ENCODE results near the gene ZNF766. TPM values are rescaled to one million over a fixed set of nuclear protein-coding genes. Genes with fewer than 3 reads are reported as not detected.
"Not testable (repeated sequence)": the region's sequence is repeated elsewhere in the genome, so short reads cannot be mapped to it uniquely, and the experiment has no call there.

The ZNF766 gene
- polyA plus RNA-seq, 1 donor = 12.3 TPM

DNA sequence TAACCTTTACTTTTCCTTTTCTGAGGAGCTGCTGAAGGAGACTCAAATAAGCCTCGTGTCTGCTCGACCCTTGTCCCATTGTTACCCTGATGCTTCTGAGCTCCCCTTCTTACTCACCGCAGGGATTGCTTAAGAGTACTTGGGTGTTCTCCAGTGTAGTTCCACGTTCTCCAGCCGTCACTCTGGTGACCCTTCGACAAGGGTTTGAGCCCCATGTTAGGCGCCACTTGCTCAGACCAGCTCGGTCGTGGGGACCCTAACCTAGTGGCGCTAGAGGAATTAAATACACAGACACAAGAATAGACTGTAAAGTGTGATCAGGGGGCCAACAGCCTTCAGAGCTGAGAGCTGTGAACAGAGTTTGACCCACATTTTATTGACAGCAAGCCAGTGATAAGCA lies 37.9 kb downstream of the ZNF766 start:
- H3K27me3 ChIP-seq (ENCODE audit: control insufficient read depth, insufficient read depth, low read length) = no peaks in the 10 kb centered on the region
- H3K27ac ChIP-seq (ENCODE audit: low read length) = no peak overlapping the region
- peaks cover 49% of the 10 kb centered on the region for H3K9me3 ChIP-seq (ENCODE audit: control insufficient read depth, low read depth, low read length)
- WGBS (ENCODE audit: insufficient coverage, low lambda C conversion rate) = no CpG with 5 or more reads among the region's 10 CpGs
- DNase-seq = peak in 1 of 2 donors; percentile 43
- peaks cover 63% of the 10 kb centered on the region for H3K36me3 ChIP-seq (ENCODE audit: control insufficient read depth, insufficient read depth, low read length)
- no peaks in the 10 kb centered on the region for H3K4me1 ChIP-seq (ENCODE audit: control insufficient read depth, insufficient read depth, low read length)
- H3K4me3 ChIP-seq (ENCODE audit: low read length) = no peak overlapping the region

DNA sequence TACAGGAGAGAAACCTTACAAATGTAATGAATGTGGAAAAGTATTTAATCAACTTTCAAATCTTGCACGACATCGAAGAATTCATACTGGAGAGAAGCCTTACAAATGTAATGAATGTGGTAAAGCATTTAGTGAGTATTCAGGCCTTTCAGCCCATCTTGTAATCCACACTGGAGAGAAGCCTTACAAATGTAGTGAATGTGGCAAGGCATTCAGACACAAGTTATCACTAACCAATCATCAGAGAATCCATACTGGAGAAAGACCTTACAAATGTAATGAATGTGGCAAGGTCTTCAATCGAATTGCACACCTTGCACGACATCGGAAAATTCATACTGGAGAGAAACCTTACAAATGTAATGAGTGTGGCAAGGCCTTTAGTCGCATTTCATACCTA lies 53.0 kb downstream of the ZNF766 start:
- H3K9me3 ChIP-seq (ENCODE audit: control insufficient read depth, low read depth, low read length) = peaks cover 61% of the 10 kb centered on the region
- WGBS (ENCODE audit: insufficient coverage, low lambda C conversion rate) = no CpG with 5 or more reads among the region's 6 CpGs
- H3K27ac ChIP-seq (ENCODE audit: low read length) = no peak overlapping the region
- DNase-seq = no peak
- H3K27me3 ChIP-seq (ENCODE audit: control insufficient read depth, insufficient read depth, low read length) = no peaks in the 10 kb centered on the region
- no peak overlapping the region for H3K4me3 ChIP-seq (ENCODE audit: low read length)
- peaks cover 42% of the 10 kb centered on the region for H3K36me3 ChIP-seq (ENCODE audit: control insufficient read depth, insufficient read depth, low read length)
- H3K4me1 ChIP-seq (ENCODE audit: control insufficient read depth, insufficient read depth, low read length) = no peaks in the 10 kb centered on the region

GRCh38 chr19:52331757-52332156 lies 62.4 kb downstream of the ZNF766 start:
- Histone ChIP-seq H3K36me3 (ENCODE audit: control insufficient read depth, insufficient read depth, low read length) (no peaks in the 10 kb centered on the region), H3K27ac (ENCODE audit: low read length) (no peak overlapping the region), H3K9me3 (ENCODE audit: control insufficient read depth, low read depth, low read length) (peaks cover 38% of the 10 kb centered on the region), H3K4me3 (ENCODE audit: low read length) (no peak overlapping the region), H3K4me1 (ENCODE audit: control insufficient read depth, insufficient read depth, low read length) (no peaks in the 10 kb centered on the region), H3K27me3 (ENCODE audit: control insufficient read depth, insufficient read depth, low read length) (no peaks in the 10 kb centered on the region)
- 92% methylated on average over 4 of the region's 10 CpGs for WGBS (ENCODE audit: insufficient coverage, low lambda C conversion rate)
- DNase-seq = peak in 1 of 2 donors; percentile 29

DNA sequence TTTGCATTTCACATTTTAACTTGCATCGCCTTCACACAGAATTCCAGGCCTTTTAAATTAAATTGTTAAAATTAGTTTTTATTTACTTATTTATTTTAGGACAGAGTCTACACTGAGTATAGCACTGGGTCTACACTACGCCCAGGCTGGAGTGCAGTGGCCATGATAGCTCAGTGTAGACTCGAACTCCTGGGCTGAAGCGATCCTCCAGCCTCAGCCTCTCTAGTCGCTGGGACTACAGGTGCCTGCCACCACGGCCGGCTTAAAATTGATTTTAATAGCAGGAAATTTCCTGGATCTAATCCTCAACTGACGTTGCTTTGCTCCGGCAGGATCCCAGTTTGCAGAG lies 66.4 kb downstream of the ZNF766 start:
- no peaks in the 10 kb centered on the region for H3K27me3 ChIP-seq (ENCODE audit: control insufficient read depth, insufficient read depth, low read length)
- DNase-seq = no peak
- peaks cover 24% of the 10 kb centered on the region for H3K9me3 ChIP-seq (ENCODE audit: control insufficient read depth, low read depth, low read length)
- peaks cover 4% of the 10 kb centered on the region for H3K4me1 ChIP-seq (ENCODE audit: control insufficient read depth, insufficient read depth, low read length)
- WGBS (ENCODE audit: insufficient coverage, low lambda C conversion rate) = 100% methylated on average over 1 of the region's 9 CpGs
- H3K4me3 ChIP-seq (ENCODE audit: low read length) = peak overlapping the region; percentile 87
- peak overlapping the region; percentile 78 for H3K27ac ChIP-seq (ENCODE audit: low read length)
- H3K36me3 ChIP-seq (ENCODE audit: control insufficient read depth, insufficient read depth, low read length) = no peaks in the 10 kb centered on the region

- H3K4me3 ChIP-seq (ENCODE audit: low read length) = peak within 1 kb of the TSS; percentile 87
- peak within 1 kb of the TSS; percentile 78 for H3K27ac ChIP-seq (ENCODE audit: low read length)
- DNase-seq = peak; percentile 89 to 90
- H3K4me1 ChIP-seq (ENCODE audit: control insufficient read depth, insufficient read depth, low read length) = peaks cover 4% of the 10 kb centered on the region
- no CpG with 5 or more reads among the region's 55 CpGs for WGBS (ENCODE audit: insufficient coverage, low lambda C conversion rate)
- H3K27me3 ChIP-seq (ENCODE audit: control insufficient read depth, insufficient read depth, low read length) = no peaks in the 10 kb centered on the region
- peaks cover 20% of the 10 kb centered on the region for H3K9me3 ChIP-seq (ENCODE audit: control insufficient read depth, low read depth, low read length)
- H3K36me3 ChIP-seq (ENCODE audit: control insufficient read depth, insufficient read depth, low read length) = no peaks in the 10 kb centered on the region
Observed at GRCh38 chr19:52336117-52336790, 66.9 kb downstream of the ZNF766 start, which contains the start of gene ZNF610. TSS of gene ZNF610 (plus strand) at chr19:52336243. CDS start at chr19:52349173, 12,930 bp downstream.

DNA sequence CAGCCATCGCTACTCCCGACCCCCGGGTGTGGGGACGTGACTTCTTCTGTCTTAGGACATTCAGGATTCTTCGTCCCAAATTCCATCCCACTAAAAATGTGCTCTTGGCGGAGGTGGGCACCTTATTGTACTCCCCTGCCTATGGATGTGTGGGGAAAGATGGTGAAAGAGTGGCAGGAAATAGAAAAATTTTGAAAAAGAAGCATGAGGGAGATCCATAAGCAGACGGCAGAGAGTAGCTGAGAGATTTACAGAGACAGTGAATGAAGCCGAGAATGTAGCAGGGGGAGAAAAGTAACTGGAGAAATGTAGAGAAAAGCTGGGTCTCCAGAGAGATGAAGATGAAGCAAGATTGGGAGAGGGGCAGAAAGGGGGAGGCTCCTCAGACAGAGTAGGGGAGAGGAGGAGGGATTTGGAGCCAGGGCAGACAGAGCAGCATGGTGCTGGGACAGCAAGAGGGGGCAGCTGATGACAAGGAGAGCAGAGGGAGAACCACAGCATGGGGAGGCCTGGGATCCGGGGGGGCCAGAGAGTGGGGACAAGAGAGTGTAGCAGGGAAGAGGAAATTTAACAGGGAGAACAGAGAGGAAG lies 67.5 kb downstream of the ZNF766 start:
- H3K4me1 ChIP-seq (ENCODE audit: control insufficient read depth, insufficient read depth, low read length) = peaks cover 4% of the 10 kb centered on the region
- peak overlapping the region; percentile 78 for H3K27ac ChIP-seq (ENCODE audit: low read length)
- peaks cover 1% of the 10 kb centered on the region for H3K36me3 ChIP-seq (ENCODE audit: control insufficient read depth, insufficient read depth, low read length)
- 0% methylated on average over 3 of the region's 9 CpGs for WGBS (ENCODE audit: insufficient coverage, low lambda C conversion rate)
- no peaks in the 10 kb centered on the region for H3K27me3 ChIP-seq (ENCODE audit: control insufficient read depth, insufficient read depth, low read length)
- peaks cover 18% of the 10 kb centered on the region for H3K9me3 ChIP-seq (ENCODE audit: control insufficient read depth, low read depth, low read length)
- peak overlapping the region; percentile 87 for H3K4me3 ChIP-seq (ENCODE audit: low read length)
- DNase-seq = peak in 1 of 2 donors; percentile 46

DNA sequence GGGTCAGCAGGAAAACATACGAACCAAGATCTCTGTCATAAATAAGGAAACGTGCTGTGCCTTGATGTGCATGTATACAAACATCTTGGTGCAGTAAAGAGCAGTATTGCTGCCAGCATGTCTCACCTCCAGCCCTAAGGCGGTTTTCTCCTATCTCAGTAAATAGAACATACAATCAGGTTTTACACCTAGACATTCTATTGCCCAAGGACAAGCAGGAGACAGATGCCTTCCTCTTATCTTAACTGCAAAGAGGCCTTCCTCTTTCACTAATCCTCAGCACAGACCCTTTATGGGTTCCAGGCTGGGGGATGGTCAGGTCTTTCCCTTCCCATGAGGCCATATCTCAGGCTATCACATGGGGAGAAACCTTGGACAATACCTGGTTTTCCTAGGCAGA lies 69.6 kb downstream of the ZNF766 start:
- not testable (repeated sequence) for H3K4me1 ChIP-seq (ENCODE audit: control insufficient read depth, insufficient read depth, low read length); H3K27me3 ChIP-seq (ENCODE audit: control insufficient read depth, insufficient read depth, low read length); H3K4me3 ChIP-seq (ENCODE audit: low read length); H3K36me3 ChIP-seq (ENCODE audit: control insufficient read depth, insufficient read depth, low read length)
- Histone ChIP-seq H3K9me3 (ENCODE audit: control insufficient read depth, low read depth, low read length) (peaks cover 15% of the 10 kb centered on the region), H3K27ac (ENCODE audit: low read length) (peak overlapping the region; percentile 58)
- WGBS (ENCODE audit: insufficient coverage, low lambda C conversion rate) = no CpG with 5 or more reads among the region's 3 CpGs
- DNase-seq = peak; percentile 51 to 64

GRCh38 chr19:52343548-52343947 lies 74.2 kb downstream of the ZNF766 start:
- Histone ChIP-seq H3K27me3 (ENCODE audit: control insufficient read depth, insufficient read depth, low read length) (no peaks in the 10 kb centered on the region), H3K4me1 (ENCODE audit: control insufficient read depth, insufficient read depth, low read length) (no peaks in the 10 kb centered on the region), H3K36me3 (ENCODE audit: control insufficient read depth, insufficient read depth, low read length) (peaks cover 15% of the 10 kb centered on the region), H3K9me3 (ENCODE audit: control insufficient read depth, low read depth, low read length) (peaks cover 9% of the 10 kb centered on the region), H3K4me3 (ENCODE audit: low read length) (no peak overlapping the region), H3K27ac (ENCODE audit: low read length) (no peak overlapping the region)
- no CpG with 5 or more reads among the region's 8 CpGs for WGBS (ENCODE audit: insufficient coverage, low lambda C conversion rate)
- peak; percentile 44 to 51 for DNase-seq

- H3K27me3 ChIP-seq (ENCODE audit: control insufficient read depth, insufficient read depth, low read length) = no peaks in the 10 kb centered on the region
Observed at GRCh38 chr19:52345162-52345561, 75.8 kb downstream of the ZNF766 start.

More at GRCh38 chr19:52345162-52345561, 75.8 kb downstream of the ZNF766 start:
- no peak for DNase-seq
- WGBS (ENCODE audit: insufficient coverage, low lambda C conversion rate) = 100% methylated on average over 1 of the region's 6 CpGs
- no peak overlapping the region for H3K27ac ChIP-seq (ENCODE audit: low read length)
- no peaks in the 10 kb centered on the region for H3K4me1 ChIP-seq (ENCODE audit: control insufficient read depth, insufficient read depth, low read length)
- H3K9me3 ChIP-seq (ENCODE audit: control insufficient read depth, low read depth, low read length) = peaks cover 10% of the 10 kb centered on the region
- H3K4me3 ChIP-seq (ENCODE audit: low read length) = no peak overlapping the region
- peaks cover 27% of the 10 kb centered on the region for H3K36me3 ChIP-seq (ENCODE audit: control insufficient read depth, insufficient read depth, low read length)
